CD4-positive, alpha-beta T cell treated with Interleukin-21 for 1 hour (primary cell): ENCODE measurements around the gene CHAMP1.
"Not testable (repeated sequence)": the region's sequence is repeated elsewhere in the genome, so short reads cannot be mapped to it uniquely, and the experiment has no call there.

ENCODE experiments used
- DNase-seq: peaks from one replicate; pipeline ENCODE4 v3.0.0-alpha.2; 2020

The CHAMP1 gene

GRCh38 chr13:114303700-114304327 is 10.5 kb upstream of the CHAMP1 start:
- no peak for DNase-seq

DNA sequence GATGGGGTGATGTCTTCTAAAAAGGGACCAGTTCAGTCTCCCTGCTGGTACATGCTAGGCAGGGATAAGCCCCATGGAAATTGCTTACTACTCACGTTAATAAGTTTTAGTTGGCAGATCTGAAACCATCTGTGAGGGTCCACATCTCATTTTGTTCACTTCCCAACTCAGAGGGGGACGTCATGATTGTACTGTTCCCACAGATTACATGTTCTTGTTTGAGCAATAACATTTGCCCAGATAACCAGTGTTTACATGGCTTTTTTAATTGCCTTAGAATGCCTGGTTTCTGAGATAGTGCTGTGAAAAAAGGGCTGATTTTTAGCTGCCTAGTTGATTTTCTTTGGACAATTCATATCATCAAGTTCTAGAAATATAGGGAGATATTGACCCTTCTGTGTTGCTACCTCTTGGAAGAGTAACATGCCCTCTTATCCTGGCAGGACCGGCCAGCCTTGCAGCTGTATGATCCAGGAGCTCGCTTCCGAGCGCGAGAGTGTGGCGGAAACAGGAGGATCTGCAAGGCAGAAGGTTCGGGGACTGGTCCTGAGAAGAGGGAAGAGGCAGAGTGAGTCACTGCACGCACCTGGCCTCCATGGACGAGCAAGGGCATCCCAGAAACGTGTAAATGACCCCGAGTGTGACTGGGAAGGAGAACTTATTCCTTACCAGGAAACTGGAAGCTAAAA is 9.8 kb upstream of the CHAMP1 start:
- no peak for DNase-seq

DNA sequence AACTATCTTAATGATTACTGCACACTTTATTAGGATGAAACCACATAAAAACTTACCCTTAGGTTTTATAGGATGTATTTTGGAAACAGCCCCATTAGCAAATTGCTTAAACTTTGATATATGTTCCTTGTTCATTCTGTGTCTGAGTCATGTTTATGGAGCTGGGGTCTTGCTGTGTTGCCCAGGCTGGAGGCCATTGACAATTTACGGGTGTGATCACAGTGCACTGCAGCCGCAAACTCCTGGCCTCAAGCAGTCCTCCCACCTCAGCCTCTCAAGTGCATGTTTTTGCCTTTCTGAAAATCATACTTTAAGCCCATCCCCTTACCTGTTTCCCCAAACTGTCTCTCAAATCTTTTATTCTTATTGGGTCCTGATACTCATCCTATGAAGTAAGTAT is 5.2 kb upstream of the CHAMP1 start:
- DNase-seq: no peak

DNA sequence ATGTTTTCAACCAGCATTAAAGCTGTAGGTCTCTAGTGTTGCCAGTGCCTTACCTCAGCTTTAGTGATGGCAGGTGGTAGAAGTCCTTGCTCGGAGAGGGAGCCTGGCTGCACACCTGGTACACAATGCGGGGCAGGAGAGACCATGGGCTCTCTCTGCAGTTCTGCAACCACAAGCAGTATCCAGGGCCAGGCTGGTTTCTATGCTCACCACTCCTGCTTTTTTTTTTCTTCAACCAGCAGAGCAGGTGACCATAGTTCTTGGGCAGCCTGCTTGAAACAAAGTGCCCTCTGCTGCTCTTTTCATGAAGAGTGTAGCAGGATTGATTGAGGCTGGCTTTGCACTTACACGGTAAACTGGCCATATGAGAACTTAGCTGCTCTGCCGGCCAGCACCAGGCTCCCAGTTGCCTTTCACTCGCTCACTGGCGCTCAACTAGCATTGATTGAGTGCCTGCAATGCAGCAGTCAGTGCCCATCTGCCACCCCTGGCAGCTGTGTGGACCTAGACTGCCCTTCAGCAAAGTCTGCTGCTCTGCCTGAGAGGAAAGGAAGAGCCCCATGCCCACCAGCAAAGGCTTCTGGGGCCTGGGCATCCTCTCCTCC is 4.4 kb upstream of the CHAMP1 start:
- DNase-seq: no peak

GRCh38 chr13:114310956-114311355 is 3.3 kb upstream of the CHAMP1 start:
- DNase-seq: no peak

DNA sequence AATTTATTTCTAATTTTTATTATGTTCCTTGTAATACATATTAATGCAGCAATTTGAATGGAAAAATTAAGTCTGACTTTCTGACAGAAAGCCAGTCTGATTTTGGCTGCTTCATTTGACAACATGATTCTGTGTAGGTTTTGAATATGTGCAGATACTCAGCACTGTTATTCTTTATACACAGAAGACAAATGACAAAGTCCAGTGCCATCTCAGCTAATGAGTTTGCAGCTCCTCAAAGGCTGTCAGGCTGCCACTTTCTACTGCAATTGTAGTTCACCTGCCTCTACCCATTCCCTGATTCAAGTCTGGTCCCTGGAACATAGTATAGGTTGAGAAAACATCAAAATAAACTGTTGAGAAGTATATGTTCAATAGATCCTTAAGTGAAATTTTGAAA is 2.9 kb upstream of the CHAMP1 start:
- DNase-seq: no peak

GRCh38 chr13:114311908-114312307 is 2.4 kb upstream of the CHAMP1 start:
- no peak for DNase-seq

- DNase-seq: peak; percentile 10
These were observed 1.0 kb upstream of the CHAMP1 start for GRCh38 chr13:114313061-114313860.

DNA sequence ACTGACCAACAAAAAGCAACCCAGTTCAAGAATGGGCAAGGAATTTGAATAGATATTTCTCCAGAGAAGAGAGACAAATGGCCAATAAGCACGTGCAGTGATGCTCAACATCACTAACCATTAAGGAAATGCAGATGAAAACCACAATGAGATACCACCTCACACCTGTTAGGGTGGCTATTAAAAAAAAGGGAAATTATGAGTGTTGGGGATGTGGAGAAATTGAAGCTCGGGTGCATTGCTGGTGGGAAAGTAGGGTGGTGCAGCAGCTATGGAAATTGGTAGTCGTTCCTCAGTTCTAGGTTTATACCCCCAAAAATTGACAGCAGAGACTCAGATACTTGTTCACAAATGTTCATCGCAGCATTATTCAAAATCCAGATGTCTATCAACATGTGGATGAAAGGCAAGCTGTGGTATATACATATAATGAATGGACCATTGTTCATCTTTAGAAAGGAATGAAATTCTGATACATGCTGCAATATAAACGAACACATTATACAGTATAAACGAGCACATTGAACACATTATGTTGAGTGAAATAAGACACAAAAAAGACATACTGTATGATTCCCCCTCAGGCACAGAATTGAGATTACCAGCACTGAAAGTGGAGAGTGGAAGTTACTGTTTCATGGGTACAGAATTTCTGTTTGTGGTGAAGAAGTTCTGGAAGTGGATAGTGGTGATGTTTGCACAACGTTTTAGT is 927 bp downstream of the CHAMP1 start:
- DNase-seq: peak; percentile 33

GRCh38 chr13:114318624-114319023 is 4.3 kb downstream of the CHAMP1 start:
- DNase-seq: no peak

DNA sequence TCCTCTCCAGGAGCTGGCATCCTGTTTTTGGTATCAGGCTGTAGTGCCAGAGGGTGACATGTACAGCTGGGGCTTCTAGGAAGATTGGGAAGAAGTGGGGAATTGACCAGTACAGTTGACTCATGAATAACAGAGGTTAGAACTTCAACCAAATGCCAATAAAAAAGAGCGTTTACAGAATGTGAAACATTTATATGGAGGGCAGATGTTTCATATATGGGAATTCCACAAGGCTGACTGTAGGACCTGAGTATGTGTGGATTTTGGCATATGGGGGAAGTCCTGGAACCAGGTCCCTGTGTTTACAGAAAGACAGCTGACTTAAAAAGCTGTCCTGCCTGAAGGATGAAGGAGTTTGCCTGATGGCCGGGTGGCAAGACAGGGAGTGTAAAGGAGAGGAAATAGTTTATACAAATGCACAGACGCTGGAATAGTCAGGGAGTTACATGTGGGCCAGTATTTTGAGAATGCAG is 5.2 kb downstream of the CHAMP1 start:
- no peak for DNase-seq

DNA sequence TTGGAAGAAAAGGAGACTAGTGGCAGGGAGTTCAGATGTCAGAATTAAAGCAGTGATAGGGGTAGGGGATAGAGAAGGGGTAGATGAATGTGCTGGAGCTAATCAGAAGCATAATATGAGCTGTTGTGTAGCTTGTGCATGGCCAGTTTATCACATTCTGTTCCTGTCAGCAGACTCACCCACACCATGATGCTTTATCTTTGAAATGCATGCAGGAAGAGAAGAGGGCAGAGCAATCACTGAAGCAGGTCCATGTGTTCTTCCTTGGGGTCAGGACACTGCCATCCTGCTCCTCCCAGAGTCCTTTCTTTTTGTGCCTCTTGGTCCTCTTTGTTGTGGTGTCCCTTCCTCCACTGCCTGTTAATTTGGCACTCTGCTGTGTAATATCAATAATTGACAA is 5.8 kb downstream of the CHAMP1 start:
- no peak for DNase-seq

GRCh38 chr13:114321256-114321655 is 7.0 kb downstream of the CHAMP1 start:
- no peak for DNase-seq

DNA sequence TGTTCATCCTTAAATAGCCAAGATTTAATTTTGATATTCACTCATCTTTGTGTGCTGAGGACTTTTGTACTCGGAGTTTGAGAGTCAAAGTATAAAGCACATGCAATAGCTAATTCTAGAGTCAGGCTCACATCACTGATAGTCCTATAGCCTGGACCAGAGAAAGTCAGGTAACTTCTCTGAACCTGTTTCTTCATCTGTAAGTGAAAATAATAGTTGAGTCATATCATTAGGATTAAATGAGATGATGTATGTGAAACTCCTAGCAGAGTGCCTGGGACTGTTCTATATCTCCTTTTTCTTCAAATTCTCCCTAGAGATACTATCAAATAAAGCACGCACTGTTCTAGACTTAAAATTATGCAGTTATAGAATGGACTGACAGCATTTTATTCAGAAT is 9.0 kb downstream of the CHAMP1 start:
- DNase-seq: no peak

- DNase-seq: no peak
These were observed 10.0 kb downstream of the CHAMP1 start for GRCh38 chr13:114324334-114324733.

GRCh38 chr13:114325729-114326128 is 11.4 kb downstream of the CHAMP1 start:
- DNase-seq: no peak

- DNase-seq: no peak
These were observed 13.7 kb downstream of the CHAMP1 start for GRCh38 chr13:114328034-114328433.

DNA sequence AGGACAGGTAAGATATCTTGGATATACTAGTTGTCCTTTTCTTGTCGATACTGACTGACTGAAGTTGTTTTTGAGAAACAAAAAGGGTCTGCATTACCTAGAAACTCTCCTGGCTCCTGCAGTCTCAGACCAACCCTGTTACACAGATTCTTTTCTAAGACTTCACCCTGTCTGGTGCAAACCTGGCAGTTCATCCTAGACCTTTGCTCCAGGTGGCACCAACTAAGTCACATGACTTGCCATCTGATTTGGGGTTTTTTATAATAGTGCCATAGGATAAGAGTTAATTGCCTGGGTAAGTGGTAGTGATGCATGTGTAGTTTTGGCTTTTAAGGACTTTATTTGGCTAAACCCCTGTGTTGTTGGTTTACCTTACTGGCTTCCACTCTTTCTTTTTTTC is 14.3 kb downstream of the CHAMP1 start:
- no peak for DNase-seq

DNA sequence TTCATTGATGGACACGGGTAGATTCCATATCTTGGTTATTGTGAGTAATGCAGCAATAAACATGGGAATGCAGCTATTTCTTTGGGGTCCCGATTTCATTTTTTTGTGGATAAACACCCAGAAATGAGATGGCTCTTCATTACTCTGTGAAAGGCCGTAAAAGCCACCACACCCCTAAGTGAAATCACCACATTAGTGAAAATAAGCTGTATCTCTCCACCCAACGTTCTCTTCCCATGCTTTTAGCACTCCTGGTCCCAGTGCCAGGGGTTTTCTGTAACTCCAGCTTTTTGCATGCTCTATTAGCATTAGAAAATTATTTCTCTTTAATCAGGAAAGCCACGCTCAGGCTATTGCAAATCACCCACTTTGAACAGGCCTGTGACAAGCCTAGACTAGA is 15.8 kb downstream of the CHAMP1 start:
- no peak for DNase-seq

GRCh38 chr13:114333881-114334280 is 19.6 kb downstream of the CHAMP1 start:
- DNase-seq: not testable (repeated sequence)

GRCh38 chr13:114334305-114335053 is 20.2 kb downstream of the CHAMP1 start:
- no peak for DNase-seq

DNA sequence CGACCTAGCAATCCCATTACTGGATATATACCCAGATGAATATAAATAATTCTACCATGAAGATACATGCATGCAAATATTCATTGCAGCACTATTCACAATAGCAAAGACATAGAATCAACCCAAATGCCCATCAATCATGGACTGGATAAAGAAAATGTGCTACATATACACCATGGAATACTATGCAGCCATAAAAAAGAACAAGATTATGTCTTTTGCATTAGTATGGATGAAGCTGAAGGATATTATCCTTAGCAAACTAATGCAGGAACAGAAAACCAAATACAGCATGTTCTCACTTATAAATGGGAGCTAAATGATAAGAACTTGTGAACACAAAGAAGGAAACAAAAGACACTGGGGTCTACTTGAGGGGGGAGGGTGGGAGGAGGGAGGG is 22.2 kb downstream of the CHAMP1 start:
- DNase-seq: not testable (repeated sequence)
